Suprapubic skin (tissue), 3 donors: ENCODE measurements around the gene VSX1.

Experiments used
- EP300 ChIP-seq: sonication (generic); formaldehyde crosslinking; IDR thresholded peaks from one replicate; pipeline ENCODE4 v1.6.1; 2017; ENCODE audit warnings: antibody characterized with exemption
- POLR2A ChIP-seq, 2 donors: fragments of 450-650 bp; IDR thresholded peaks; one replicate each; pipeline ENCODE4 v1.6.1; 2017; ENCODE audit warnings: antibody characterized with exemption in 2 of 2, mild to moderate bottlenecking in 2 of 2, moderate library complexity in 2 of 2
- TF ChIP-seq, protein P1 (sequence below), 2 donors: fragments of 200-600 bp in 1 of 2; fragments of 450-650 bp in 1 of 2; sonication (generic) in 1 of 2; IDR thresholded peaks; one replicate each; pipeline ENCODE4 v1.5.1; 2016 to 2019; ENCODE audit warnings: antibody characterized with exemption in 2 of 2, mild to moderate bottlenecking in 1 of 2, moderate library complexity in 1 of 2

DNA sequence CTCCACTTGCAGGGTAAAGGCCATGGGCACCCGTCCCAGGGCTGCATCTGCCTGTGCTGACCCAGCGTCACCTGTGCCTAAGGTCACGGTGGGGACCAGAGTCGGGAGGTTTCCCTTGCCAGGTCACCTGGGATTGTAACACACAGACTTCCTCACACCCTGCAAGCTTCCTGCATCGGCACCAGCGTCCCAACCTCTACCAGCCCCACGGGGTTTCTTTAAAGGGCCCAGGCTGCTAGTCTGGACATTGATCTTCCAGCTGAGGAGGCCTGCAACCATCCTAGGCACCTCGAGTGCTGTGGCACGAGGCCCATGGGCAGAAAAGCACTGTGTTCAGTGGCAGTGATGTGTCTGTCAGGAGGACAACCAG, 36.6 kb downstream of the VSX1 start:
- TF ChIP-seq, protein P1, sequence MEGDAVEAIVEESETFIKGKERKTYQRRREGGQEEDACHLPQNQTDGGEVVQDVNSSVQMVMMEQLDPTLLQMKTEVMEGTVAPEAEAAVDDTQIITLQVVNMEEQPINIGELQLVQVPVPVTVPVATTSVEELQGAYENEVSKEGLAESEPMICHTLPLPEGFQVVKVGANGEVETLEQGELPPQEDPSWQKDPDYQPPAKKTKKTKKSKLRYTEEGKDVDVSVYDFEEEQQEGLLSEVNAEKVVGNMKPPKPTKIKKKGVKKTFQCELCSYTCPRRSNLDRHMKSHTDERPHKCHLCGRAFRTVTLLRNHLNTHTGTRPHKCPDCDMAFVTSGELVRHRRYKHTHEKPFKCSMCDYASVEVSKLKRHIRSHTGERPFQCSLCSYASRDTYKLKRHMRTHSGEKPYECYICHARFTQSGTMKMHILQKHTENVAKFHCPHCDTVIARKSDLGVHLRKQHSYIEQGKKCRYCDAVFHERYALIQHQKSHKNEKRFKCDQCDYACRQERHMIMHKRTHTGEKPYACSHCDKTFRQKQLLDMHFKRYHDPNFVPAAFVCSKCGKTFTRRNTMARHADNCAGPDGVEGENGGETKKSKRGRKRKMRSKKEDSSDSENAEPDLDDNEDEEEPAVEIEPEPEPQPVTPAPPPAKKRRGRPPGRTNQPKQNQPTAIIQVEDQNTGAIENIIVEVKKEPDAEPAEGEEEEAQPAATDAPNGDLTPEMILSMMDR (IDR thresholded peaks at IDR 0.05) = no peak
- TF ChIP-seq EP300 (no peak), POLR2A (IDR thresholded peaks at IDR 0.05) (no peak)
